HG03432 (cell line): Measurements from ENCODE around the gene NFIB.

ENCODE experiments used
- ATAC-seq: cut with Tn5 transposase; IDR thresholded peaks from one replicate; pipeline ENCODE4 v1.9.1; 2021; ENCODE audit warnings: mild to moderate bottlenecking, moderate library complexity; ENCODE audit not compliant: unreplicated experiment

Gene NFIB

GRCh38 chr9:14321517-14322130, 7.7 kb upstream of the NFIB start:
- ATAC-seq, result no peak

GRCh38 chr9:14320271-14321181, 6.6 kb upstream of the NFIB start:
- ATAC-seq, result no peak

- no peak for ATAC-seq
Observed at GRCh38 chr9:14318934-14319580, 5.1 kb upstream of the NFIB start.

- ATAC-seq, result no peak
Observed at GRCh38 chr9:14318361-14318760, 4.4 kb upstream of the NFIB start.

- ATAC-seq, result peak; percentile 17
Observed at GRCh38 chr9:14317667-14318320, 3.9 kb upstream of the NFIB start.

GRCh38 chr9:14316602-14317300, 2.8 kb upstream of the NFIB start:
- no peak for ATAC-seq

- ATAC-seq, result no peak
Observed at GRCh38 chr9:14315875-14316601, 2.1 kb upstream of the NFIB start.

GRCh38 chr9:14314929-14315874, 1.3 kb upstream of the NFIB start:
- ATAC-seq, result peak; percentile 40

- peak; percentile 4 for ATAC-seq
Observed at GRCh38 chr9:14314424-14314928, 535 bp upstream of the NFIB start.

GRCh38 chr9:14313378-14313940, 482 bp downstream of the NFIB start:
- no peak for ATAC-seq

- no peak for ATAC-seq
Observed at GRCh38 chr9:14312719-14313377, 1.1 kb downstream of the NFIB start.

- no peak for ATAC-seq
Observed at GRCh38 chr9:14311956-14312685, 1.8 kb downstream of the NFIB start.

GRCh38 chr9:14311171-14311949, 2.6 kb downstream of the NFIB start:
- no peak for ATAC-seq

- no peak for ATAC-seq
Observed at GRCh38 chr9:14310311-14310710, 3.6 kb downstream of the NFIB start.

GRCh38 chr9:14309403-14309802, 4.5 kb downstream of the NFIB start:
- no peak for ATAC-seq

- ATAC-seq, result no peak
Observed at GRCh38 chr9:14308853-14309145, 5.1 kb downstream of the NFIB start.
